Esophagus muscularis mucosa (tissue), 4 donors: ENCODE results near the gene BICDL1.

Experiments
- EP300 ChIP-seq: sonication (generic); formaldehyde crosslinking; IDR thresholded peaks from one replicate; pipeline ENCODE4 v1.6.1; 2017; ENCODE audit warnings: antibody characterized with exemption
- POLR2A ChIP-seq: fragments of 450-650 bp; IDR thresholded peaks from one replicate; pipeline ENCODE4 v1.6.1; 2017; ENCODE audit warnings: antibody characterized with exemption, moderate library complexity, mild to moderate bottlenecking, low read depth
- POLR2AphosphoS5 ChIP-seq, 2 donors: sonication (generic); formaldehyde crosslinking; IDR thresholded peaks; one replicate each; pipeline ENCODE4 v1.6.1; 2017; ENCODE audit warnings: antibody characterized with exemption in 2 of 2
- TF ChIP-seq, protein P1 (sequence below), 3 experiments: fragments of 200-600 bp in 2 of 3; fragments of 450-650 bp in 1 of 3; sonication (generic) in 2 of 3; IDR thresholded peaks; one replicate each; pipeline ENCODE4 v1.5.1; 2017 to 2019; ENCODE audit warnings: antibody characterized with exemption in 3 of 3, mild to moderate bottlenecking in 2 of 3, moderate library complexity in 1 of 3

DNA sequence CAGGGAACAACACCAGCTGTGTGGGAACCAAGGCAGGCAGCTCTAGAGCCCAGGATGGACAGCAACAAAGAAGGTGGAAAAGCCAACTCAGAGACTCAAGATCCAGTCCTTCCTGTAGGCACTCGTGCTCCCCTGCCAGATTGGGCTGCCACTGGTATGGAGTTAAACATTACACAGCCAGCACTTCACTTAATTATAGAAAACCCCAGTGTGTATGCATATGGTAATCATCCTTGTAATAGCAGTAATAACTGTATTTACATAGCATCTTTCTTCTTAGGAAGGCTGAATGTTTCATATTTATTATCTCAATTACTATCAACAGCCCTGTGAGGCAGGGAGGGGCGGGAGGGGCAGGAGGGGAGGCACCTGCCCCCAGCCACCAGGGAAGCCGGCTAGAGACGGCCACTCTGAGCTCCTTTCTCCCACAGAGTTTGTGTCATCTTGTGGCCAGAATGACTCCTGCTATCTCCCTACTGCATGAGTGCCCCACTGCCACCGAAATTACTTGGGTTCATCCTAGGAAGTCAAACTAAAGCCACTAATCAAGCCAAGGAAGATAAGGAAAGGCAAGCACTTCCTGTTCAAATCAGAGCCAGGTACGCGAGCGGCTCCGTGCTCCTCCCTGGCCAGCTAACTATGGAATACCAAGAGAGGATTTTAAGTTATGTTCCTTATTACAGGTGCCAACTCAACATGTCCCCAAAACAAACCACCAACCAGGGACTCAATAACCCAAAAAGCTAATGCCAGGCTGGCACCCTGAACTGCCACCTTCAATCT is 143.2 kb downstream of the BICDL1 start:
- TF ChIP-seq, protein P1, sequence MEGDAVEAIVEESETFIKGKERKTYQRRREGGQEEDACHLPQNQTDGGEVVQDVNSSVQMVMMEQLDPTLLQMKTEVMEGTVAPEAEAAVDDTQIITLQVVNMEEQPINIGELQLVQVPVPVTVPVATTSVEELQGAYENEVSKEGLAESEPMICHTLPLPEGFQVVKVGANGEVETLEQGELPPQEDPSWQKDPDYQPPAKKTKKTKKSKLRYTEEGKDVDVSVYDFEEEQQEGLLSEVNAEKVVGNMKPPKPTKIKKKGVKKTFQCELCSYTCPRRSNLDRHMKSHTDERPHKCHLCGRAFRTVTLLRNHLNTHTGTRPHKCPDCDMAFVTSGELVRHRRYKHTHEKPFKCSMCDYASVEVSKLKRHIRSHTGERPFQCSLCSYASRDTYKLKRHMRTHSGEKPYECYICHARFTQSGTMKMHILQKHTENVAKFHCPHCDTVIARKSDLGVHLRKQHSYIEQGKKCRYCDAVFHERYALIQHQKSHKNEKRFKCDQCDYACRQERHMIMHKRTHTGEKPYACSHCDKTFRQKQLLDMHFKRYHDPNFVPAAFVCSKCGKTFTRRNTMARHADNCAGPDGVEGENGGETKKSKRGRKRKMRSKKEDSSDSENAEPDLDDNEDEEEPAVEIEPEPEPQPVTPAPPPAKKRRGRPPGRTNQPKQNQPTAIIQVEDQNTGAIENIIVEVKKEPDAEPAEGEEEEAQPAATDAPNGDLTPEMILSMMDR (IDR thresholded peaks at IDR 0.05): no peak
- no peak for TF ChIP-seq POLR2A
- TF ChIP-seq POLR2AphosphoS5 (IDR thresholded peaks at IDR 0.05): no peak
- TF ChIP-seq EP300: no peak
